Left lung (tissue), 10 donors: ENCODE measurements around the gene SPIRE2. TPM values are rescaled to one million over a fixed set of nuclear protein-coding genes. Genes with fewer than 3 reads are reported as not detected.

Experiments used
- ATAC-seq: fragments of 200-7000 bp; cut with Tn5 transposase; one replicate; pipeline ENCODE4 v1.9.1; 2020; ENCODE audit warnings: moderate library complexity
- DNase-seq, 4 donors: peaks; one replicate each; pipeline ENCODE4 v3.0.0-alpha.2; 2013 to 2020
- H3K27ac ChIP-seq, 2 donors: fragments of 200-600 bp; sonication (generic) in 1 of 2; one replicate each; pipeline versions ENCODE4 v1.5.0 to v1.8.0; 2020 to 2021
- H3K27me3 ChIP-seq, 2 donors: fragments of 200-600 bp; sonication (generic) in 1 of 2; one replicate each; pipeline versions ENCODE4 v1.5.0 to v1.8.0; 2020 to 2021
- H3K36me3 ChIP-seq, 2 donors: fragments of 200-600 bp; sonication (generic) in 1 of 2; one replicate each; pipeline versions ENCODE4 v1.5.0 to v1.8.0; 2020 to 2021
- H3K4me1 ChIP-seq, 2 donors: fragments of 200-600 bp; one replicate each; pipeline ENCODE4 v1.8.0; 2021
- H3K4me3 ChIP-seq, 2 donors: fragments of 200-600 bp; sonication (generic) in 1 of 2; one replicate each; pipeline versions ENCODE4 v1.5.0 to v1.8.0; 2020 to 2021; ENCODE audit warnings: mild to moderate bottlenecking in 1 of 2
- H3K9me3 ChIP-seq, 2 donors: fragments of 200-600 bp; sonication (generic) in 1 of 2; one replicate each; pipeline versions ENCODE4 v1.5.0 to v1.8.0; 2020 to 2021
- intact Hi-C, 2 donors: fragments of 100-400 bp; cut with DNase I; formaldehyde crosslinking; loops; one replicate each; pipeline versions ENCODE4 v1.11.2 to v1.14.2; 2022
- polyA plus RNA-seq, 6 donors: library from polyadenylated mRNA; unstranded; fragments of 120-200 nt; gene quantifications; one replicate each; pipeline ENCODE4 v1.2.1, GENCODE V29; 2013; ENCODE audit not compliant: insufficient read length in 6 of 6
- total RNA-seq, 2 donors: library from RNA; stranded (reverse); fragmentation: NEBNext Ultra II Directional; extraction: Animal tissue kit (Norgen Biotek cat#: 25700); gene quantifications; one replicate each; pipeline ENCODE4 v1.2.1, GENCODE V29; 2021
- TF ChIP-seq, protein P1 (sequence below), 2 donors: fragments of 200-600 bp; sonication (generic) in 1 of 2; IDR thresholded peaks; one replicate each; pipeline versions ENCODE4 v1.5.0 to v1.8.0; 2021; ENCODE audit warnings: antibody characterized with exemption in 2 of 2
- donor health status: DM: no; HTN: yes; CAD: no.
- donor health status: DM: no; HTN: no; CAD: no.

The SPIRE2 gene
- total and polyA plus RNA-seq, 8 donors: 9.1 to 23.9 (median 12.2) TPM

DNA sequence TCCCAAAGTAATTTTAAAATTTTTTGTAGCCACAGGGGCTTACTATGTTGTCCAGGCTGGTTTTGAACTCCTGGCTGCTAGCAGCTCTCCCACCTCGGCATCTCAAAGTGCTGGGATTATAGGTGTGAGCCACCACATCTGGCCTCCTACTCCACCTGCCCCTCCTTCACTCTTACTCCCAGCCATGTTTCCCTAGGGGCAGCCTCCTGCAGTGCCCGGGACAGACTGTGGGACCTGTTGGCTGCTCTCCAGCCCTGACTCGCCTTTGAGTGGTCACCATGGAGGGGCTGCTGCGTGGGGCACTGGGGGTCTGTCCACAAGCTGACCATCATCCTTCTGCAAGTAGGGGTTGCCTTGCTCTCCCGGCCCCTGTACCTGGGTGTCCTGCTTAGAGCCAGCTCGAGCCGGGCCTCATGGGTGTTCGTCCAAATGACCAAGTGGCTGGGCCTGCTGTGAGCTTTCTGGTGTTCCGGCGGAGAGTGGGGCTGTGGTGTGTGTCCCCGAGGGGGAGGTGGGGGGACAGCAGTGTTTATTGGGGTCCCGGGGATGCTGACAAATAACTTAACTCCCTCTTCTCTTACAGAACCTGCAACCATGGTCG lies 16.6 kb downstream of the SPIRE2 start:
- no peak overlapping the region for H3K4me3 ChIP-seq
- H3K9me3 ChIP-seq: no peaks in the 10 kb centered on the region
- H3K4me1 ChIP-seq: no peaks in the 10 kb centered on the region
- intact Hi-C loops: no loop called here
- no peaks in the 10 kb centered on the region for H3K36me3 ChIP-seq
- TF ChIP-seq, protein P1, sequence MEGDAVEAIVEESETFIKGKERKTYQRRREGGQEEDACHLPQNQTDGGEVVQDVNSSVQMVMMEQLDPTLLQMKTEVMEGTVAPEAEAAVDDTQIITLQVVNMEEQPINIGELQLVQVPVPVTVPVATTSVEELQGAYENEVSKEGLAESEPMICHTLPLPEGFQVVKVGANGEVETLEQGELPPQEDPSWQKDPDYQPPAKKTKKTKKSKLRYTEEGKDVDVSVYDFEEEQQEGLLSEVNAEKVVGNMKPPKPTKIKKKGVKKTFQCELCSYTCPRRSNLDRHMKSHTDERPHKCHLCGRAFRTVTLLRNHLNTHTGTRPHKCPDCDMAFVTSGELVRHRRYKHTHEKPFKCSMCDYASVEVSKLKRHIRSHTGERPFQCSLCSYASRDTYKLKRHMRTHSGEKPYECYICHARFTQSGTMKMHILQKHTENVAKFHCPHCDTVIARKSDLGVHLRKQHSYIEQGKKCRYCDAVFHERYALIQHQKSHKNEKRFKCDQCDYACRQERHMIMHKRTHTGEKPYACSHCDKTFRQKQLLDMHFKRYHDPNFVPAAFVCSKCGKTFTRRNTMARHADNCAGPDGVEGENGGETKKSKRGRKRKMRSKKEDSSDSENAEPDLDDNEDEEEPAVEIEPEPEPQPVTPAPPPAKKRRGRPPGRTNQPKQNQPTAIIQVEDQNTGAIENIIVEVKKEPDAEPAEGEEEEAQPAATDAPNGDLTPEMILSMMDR (IDR thresholded peaks at IDR 0.05): no peak
- H3K27ac ChIP-seq: no peak overlapping the region
- ATAC-seq (no peak), DNase-seq (no peak)
- no peaks in the 10 kb centered on the region for H3K27me3 ChIP-seq

DNA sequence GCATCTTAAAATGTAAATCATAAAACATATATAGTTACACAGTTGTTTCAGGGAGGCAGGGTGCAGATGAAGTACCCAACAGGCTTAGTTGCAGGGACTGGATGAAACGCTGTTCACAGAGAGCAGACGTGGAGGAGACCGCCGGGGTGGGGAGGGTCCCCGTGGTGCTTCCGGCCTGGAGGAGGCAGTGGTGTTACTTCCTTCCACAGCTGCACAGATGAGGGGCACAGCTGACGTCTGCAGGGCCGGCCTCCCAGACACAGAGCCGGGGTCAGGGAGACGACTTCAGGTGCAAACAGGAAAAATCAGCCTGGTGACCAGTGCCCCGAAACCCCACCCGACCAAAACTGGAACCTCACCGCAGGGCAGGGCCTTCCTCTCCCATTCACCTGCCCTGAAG lies 17.1 kb downstream of the SPIRE2 start:
- Histone ChIP-seq H3K4me1 (no peaks in the 10 kb centered on the region), H3K27ac (no peak overlapping the region), H3K9me3 (no peaks in the 10 kb centered on the region), H3K4me3 (no peak overlapping the region), H3K36me3 (no peaks in the 10 kb centered on the region), H3K27me3 (no peaks in the 10 kb centered on the region)
- no peak for DNase-seq
- TF ChIP-seq, protein P1 (IDR thresholded peaks at IDR 0.05): no peak
- no peak for ATAC-seq
- intact Hi-C loops: no loop called here

DNA sequence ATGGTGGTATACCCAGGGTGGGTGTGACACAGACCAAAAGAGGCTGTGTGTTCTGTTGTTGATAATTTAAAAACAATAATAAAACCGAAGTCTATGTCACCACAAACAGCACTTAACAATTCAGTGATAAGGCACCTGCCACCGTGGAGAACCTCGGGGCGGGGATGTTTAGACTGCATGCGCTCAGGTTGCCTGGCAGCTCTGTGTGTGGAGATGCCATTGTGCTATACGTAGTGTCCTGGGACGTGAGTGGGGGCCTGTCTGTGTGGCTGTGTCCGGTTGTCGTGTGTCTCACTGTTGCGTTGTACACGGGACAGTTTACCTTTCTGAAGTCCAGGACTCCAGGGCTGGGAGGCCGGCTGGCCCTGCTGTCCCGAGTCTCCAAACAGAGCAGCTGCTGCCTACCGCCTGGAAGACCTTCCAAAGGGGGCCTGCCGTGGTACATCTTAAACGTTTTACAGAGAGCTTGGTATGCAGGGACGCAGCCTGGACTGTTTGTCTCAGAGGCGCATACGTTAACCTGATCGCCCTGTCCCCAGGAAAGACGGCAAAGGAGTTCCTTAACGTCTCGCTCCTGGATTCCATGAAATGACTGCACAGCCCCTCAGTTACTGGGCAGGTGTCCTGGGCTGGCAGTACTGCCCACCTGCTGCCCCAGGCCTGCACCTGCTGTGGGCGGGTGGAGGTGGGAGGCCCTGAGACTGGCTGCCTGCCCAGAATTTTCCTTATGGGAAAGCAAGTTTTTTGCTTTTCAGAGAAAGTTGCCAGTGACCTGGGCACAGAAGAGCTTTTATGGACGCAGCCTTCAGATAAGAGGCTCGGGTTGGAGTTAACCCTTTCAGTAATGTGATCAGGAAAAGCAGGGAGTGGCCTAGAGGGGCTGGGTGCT lies 19.0 kb downstream of the SPIRE2 start:
- H3K4me3 ChIP-seq: no peak overlapping the region
- no peaks in the 10 kb centered on the region for H3K36me3 ChIP-seq
- H3K4me1 ChIP-seq: no peaks in the 10 kb centered on the region
- TF ChIP-seq, protein P1 (IDR thresholded peaks at IDR 0.05): no peak
- DNase-seq (peak in 1 of 4 donors; percentile 32), ATAC-seq (no peak)
- H3K9me3 ChIP-seq: no peaks in the 10 kb centered on the region
- intact Hi-C loops: no loop called here
- no peak overlapping the region for H3K27ac ChIP-seq
- H3K27me3 ChIP-seq: no peaks in the 10 kb centered on the region

DNA sequence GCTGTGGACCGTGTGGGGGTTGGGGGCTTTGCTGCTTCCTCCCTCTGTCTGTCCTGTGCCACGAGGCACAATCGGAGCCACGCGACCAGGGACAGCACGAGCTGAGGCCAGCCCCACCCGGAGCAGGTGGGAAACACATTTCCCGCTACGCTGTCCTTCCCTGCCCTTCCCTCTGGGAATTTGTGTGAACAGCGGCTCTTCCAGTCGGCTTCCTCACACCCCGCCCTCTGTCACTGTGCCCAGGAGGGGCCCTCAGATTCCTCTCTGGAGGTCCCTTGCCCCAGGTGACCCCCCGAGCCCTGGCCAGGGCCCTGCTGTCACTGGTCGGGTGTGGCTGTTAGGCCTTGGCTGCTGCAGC lies 19.6 kb downstream of the SPIRE2 start:
- TF ChIP-seq, protein P1 (IDR thresholded peaks at IDR 0.05): no peak
- Histone ChIP-seq H3K4me3 (no peak overlapping the region), H3K36me3 (no peaks in the 10 kb centered on the region), H3K9me3 (no peaks in the 10 kb centered on the region), H3K4me1 (no peaks in the 10 kb centered on the region), H3K27ac (no peak overlapping the region), H3K27me3 (no peaks in the 10 kb centered on the region)
- no peak for DNase-seq
- no peak for ATAC-seq
- intact Hi-C loops: no loop called here

DNA sequence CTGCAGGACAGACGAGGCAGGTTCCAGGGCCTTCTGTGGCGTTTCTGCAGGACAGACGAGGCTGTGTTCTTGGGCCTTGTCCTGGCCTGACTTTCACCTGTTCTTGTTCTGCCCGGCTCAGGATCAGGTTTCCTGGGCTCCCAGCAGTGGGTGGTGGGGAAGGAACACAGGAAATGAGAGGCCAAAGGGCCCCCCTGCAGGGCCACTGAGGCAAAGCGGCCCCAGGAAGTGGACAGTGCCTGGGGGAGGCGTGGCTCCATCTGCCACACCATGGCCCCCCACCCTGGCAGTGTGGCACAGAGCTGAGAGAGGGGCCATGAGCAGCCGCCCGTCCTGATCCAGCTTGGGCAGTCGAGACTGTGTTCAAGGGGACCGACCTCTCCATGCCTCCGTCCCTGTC lies 20.7 kb downstream of the SPIRE2 start:
- no peak for ATAC-seq
- Histone ChIP-seq H3K36me3 (no peaks in the 10 kb centered on the region), H3K4me1 (no peaks in the 10 kb centered on the region), H3K9me3 (no peaks in the 10 kb centered on the region), H3K27ac (no peak overlapping the region), H3K27me3 (no peaks in the 10 kb centered on the region), H3K4me3 (no peak overlapping the region)
- DNase-seq: no peak
- intact Hi-C loops: no loop called here
- TF ChIP-seq, protein P1 (IDR thresholded peaks at IDR 0.05): no peak
